SU-DHL-6 (cell line): ENCODE results near the gene NPHS1.

Experiments used
- H2AFZ ChIP-seq: fragments of 200-600 bp; sonication (generic); 2 replicates; pipeline ENCODE4 v1.6.1; 2014; ENCODE audit warnings: low read depth, mild to moderate bottlenecking, moderate library complexity, mixed read lengths, antibody characterized with exemption, low read length; ENCODE audit not compliant: severe bottlenecking
- H3F3A ChIP-seq: fragments of 200-600 bp; shearing (Covaris generic); 2 replicates; pipeline ENCODE4 v1.6.0; 2016; ENCODE audit warnings: antibody characterized with exemption, mild to moderate bottlenecking; ENCODE audit not compliant: insufficient read depth
- H3K27ac ChIP-seq: fragments of 200-600 bp; sonication (generic); 2 replicates; pipeline ENCODE4 v1.5.1; 2016; ENCODE audit warnings: low read depth, mild to moderate bottlenecking, low read length, moderate library complexity, mixed read lengths
- H3K27me3 ChIP-seq: fragments of 200-600 bp; sonication (generic), shearing (Covaris generic); 2 replicates; pipeline ENCODE4 v1.6.0; 2014; ENCODE audit warnings: mild to moderate bottlenecking, low read length
- H3K36me3 ChIP-seq: fragments of 200-600 bp; sonication (generic); 2 replicates; pipeline ENCODE4 v1.6.1; 2014; ENCODE audit warnings: mild to moderate bottlenecking, low read length, mixed read lengths
- H3K4me2 ChIP-seq: fragments of 300-600, 200-600 bp; shearing (Covaris generic), sonication (generic); 2 replicates; pipeline ENCODE4 v1.6.0; 2014; ENCODE audit warnings: low read length, low read depth, mild to moderate bottlenecking; ENCODE audit not compliant: poor library complexity, severe bottlenecking
- H3K4me3 ChIP-seq: fragments of 200-600 bp; sonication (generic); 2 replicates; pipeline ENCODE4 v1.5.1; 2014; ENCODE audit warnings: antibody characterized with exemption, low read length, mild to moderate bottlenecking, mixed read lengths; ENCODE audit not compliant: insufficient read depth, poor library complexity, severe bottlenecking
- H3K79me2 ChIP-seq: fragments of 200-600 bp; sonication (generic); 2 replicates; pipeline ENCODE4 v1.6.1; 2014; ENCODE audit warnings: mild to moderate bottlenecking, low read length, moderate library complexity; ENCODE audit not compliant: insufficient read depth
- H3K9ac ChIP-seq: fragments of 200-600 bp; sonication (generic); 2 replicates; pipeline ENCODE4 v1.7.0; 2014; ENCODE audit warnings: mild to moderate bottlenecking, low read length
- H3K9me2 ChIP-seq: fragments of 200-600 bp; sonication (generic); replicated peaks from 2 replicates; pipeline ENCODE4 v1.6.1; 2014; ENCODE audit warnings: low read length; ENCODE audit not compliant: insufficient read depth
- H3K9me3 ChIP-seq: fragments of 200-600 bp; sonication (generic); 2 replicates; pipeline ENCODE4 v1.6.1; 2014; ENCODE audit warnings: low read length, mixed read lengths; ENCODE audit not compliant: insufficient read depth
- H4K20me1 ChIP-seq: fragments of 200-600 bp; sonication (generic); 2 replicates; pipeline ENCODE4 v1.6.1; 2014; ENCODE audit warnings: low read depth, mild to moderate bottlenecking, antibody characterized with exemption, low read length, moderate library complexity, mixed read lengths
- EZH2phosphoT487 ChIP-seq: fragments of 200-600 bp; sonication (generic), shearing (Covaris generic); conservative IDR thresholded peaks from 2 replicates; pipeline ENCODE4 v1.6.1; 2018; ENCODE audit warnings: mild to moderate bottlenecking, antibody characterized with exemption, low read length, moderate library complexity, mixed read lengths
- TF ChIP-seq, protein P1 (sequence below): fragments of 200-600 bp; sonication (generic); IDR thresholded peaks from one replicate; pipeline ENCODE4 v1.5.1; 2017; ENCODE audit warnings: antibody characterized with exemption, mild to moderate bottlenecking, low read length, moderate library complexity; ENCODE audit not compliant: insufficient read depth, poor library complexity, severe bottlenecking

NPHS1 gene

DNA sequence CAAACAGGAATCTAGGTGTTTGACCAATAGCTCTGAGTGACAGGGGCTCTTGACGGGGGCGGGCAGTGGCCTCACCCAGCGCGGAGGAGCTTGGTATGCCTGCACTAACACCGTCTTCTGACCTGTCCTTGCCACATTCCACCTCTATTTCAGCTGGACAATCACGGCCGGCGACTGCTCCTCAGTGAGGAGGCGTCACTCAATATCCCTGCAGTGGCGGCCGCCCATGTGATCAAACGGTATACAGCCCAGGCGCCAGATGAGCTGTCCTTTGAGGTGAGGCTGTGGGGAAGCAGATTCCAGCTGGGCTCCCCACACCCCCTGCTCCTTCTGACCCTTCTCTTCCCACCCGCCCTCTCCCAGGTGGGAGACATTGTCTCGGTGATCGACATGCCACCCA is 72.2 kb downstream of the NPHS1 start:
- TF ChIP-seq EZH2phosphoT487: no peak
- TF ChIP-seq, protein P1, sequence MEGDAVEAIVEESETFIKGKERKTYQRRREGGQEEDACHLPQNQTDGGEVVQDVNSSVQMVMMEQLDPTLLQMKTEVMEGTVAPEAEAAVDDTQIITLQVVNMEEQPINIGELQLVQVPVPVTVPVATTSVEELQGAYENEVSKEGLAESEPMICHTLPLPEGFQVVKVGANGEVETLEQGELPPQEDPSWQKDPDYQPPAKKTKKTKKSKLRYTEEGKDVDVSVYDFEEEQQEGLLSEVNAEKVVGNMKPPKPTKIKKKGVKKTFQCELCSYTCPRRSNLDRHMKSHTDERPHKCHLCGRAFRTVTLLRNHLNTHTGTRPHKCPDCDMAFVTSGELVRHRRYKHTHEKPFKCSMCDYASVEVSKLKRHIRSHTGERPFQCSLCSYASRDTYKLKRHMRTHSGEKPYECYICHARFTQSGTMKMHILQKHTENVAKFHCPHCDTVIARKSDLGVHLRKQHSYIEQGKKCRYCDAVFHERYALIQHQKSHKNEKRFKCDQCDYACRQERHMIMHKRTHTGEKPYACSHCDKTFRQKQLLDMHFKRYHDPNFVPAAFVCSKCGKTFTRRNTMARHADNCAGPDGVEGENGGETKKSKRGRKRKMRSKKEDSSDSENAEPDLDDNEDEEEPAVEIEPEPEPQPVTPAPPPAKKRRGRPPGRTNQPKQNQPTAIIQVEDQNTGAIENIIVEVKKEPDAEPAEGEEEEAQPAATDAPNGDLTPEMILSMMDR: no peak
- no peak overlapping the region for H3K4me3 ChIP-seq

DNA sequence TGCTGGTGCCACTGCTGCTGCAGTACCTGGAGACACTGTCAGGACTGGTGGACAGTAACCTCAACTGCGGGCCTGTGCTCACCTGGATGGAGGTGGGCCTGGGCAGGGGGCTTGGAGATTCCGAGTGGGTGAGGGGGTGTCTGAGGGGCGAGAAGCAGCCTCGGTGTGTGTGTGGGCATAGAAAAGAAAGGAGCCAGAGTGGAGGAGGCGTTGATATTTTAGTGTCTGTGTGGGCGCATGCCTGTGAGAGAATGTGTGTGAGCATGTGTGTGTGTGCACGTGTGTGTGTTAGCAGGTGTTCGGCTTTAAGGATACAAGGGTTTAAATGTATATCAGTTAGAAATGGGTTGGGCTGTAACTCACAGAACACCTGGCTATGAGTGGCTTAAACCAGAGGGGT is 73.3 kb downstream of the NPHS1 start:
- Histone ChIP-seq H3F3A (no peaks in the 10 kb centered on the region; the same call in 1 of the 2 replicates), H3K27ac (no peak overlapping the region), H3K9ac (no peak overlapping the region), H3K9me3 (no peaks in the 10 kb centered on the region), H3K27me3 (no peaks in the 10 kb centered on the region), H4K20me1 (no peaks in the 10 kb centered on the region), H3K79me2 (no peaks in the 10 kb centered on the region; the same call in 1 of the 2 replicates), H3K4me3 (no peak overlapping the region), H3K36me3 (no peaks in the 10 kb centered on the region), H3K4me2 (no peak overlapping the region), H2AFZ (no peak overlapping the region), H3K9me2 (no peaks in the 10 kb centered on the region)
- TF ChIP-seq, protein P1: no peak
- no peak for TF ChIP-seq EZH2phosphoT487

More for the DNA sequence above, 72.2 kb downstream of the NPHS1 start:
- Histone ChIP-seq H4K20me1 (no peaks in the 10 kb centered on the region), H3K4me2 (no peak overlapping the region), H3K27me3 (no peaks in the 10 kb centered on the region), H3K27ac (no peak overlapping the region), H3K79me2 (no peaks in the 10 kb centered on the region; the same call in 1 of the 2 replicates), H3K36me3 (no peaks in the 10 kb centered on the region), H3K9me3 (no peaks in the 10 kb centered on the region), H3K9me2 (no peaks in the 10 kb centered on the region), H3K9ac (no peak overlapping the region), H2AFZ (no peak overlapping the region), H3F3A (no peaks in the 10 kb centered on the region)

DNA sequence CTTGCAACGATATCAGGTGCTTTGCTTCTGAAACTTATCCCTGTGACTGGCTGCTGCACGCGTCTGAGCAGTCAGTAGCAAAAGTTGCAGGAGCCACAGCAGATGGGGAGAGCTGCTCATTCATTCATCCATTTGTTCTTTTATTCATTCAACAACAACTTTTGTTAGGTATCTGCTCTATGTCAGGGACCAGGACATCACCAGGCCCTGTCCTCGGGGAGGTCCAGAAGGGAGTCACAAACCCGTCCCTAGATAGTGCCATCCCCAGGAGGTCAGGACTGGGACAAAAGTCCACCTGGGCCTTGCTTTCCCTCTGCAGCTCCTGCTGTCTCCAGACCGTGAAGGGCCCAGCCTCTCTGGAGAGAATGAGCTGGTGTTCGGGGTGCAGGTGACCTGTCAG is 74.3 kb downstream of the NPHS1 start:
- Histone ChIP-seq H2AFZ (no peak overlapping the region), H3K9me2 (no peaks in the 10 kb centered on the region), H3K9ac (no peak overlapping the region), H3F3A (peaks cover under 1% of the 10 kb centered on the region; the same call in 1 of the 2 replicates), H3K27me3 (no peaks in the 10 kb centered on the region), H3K4me3 (no peak overlapping the region), H3K79me2 (no peaks in the 10 kb centered on the region; the same call in 1 of the 2 replicates), H3K4me2 (no peak overlapping the region), H4K20me1 (no peaks in the 10 kb centered on the region), H3K36me3 (no peaks in the 10 kb centered on the region), H3K27ac (no peak overlapping the region), H3K9me3 (no peaks in the 10 kb centered on the region)
- TF ChIP-seq EZH2phosphoT487: no peak
- TF ChIP-seq, protein P1: no peak
